T-helper 22 cell (primary cell): ENCODE measurements around the gene SLC25A5.
"Not testable (repeated sequence)": the region's sequence is repeated elsewhere in the genome, so short reads cannot be mapped to it uniquely, and the experiment has no call there.

Experiments used
- DNase-seq: peaks from one replicate; pipeline ENCODE4 v3.0.0-alpha.2; 2020; ENCODE audit warnings: low read depth

The SLC25A5 gene

DNA sequence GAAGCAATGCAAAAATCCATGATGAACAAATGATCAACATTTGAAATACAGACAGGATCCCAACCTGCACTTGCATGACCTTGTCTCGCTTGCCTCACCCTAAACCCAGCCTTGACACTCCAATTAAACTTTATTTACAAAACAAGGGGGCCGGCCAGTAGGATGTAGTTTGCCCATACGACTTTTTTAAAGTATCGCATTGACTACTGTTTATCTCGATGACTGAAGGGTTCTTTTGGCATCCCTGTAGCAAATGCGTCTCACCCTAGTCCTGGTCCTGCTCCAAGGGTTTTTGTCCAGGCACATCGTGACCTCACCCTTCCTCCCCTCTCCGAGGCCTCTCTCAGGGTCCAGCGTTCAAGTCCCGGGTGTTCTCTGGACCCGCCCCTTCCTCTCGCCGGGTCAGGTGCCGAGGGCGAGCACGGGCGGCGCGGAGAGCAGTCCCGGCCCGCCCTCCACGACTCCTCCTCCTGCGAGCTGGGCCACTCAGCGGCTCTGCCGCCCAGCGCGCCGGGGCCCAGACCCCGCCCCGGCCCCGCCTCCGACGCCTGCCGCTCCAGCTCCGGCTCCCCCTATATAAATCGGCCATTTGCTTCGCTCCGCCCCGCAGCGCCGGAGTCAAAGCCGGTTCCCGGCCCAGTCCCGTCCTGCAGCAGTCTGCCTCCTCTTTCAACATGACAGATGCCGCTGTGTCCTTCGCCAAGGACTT, at the start of gene SLC25A5:
SLC25A5 (plus strand) TSS at position 603 of the 709 bp plus-strand sequence; CDS start at position 675, 72 bp downstream.
- DNase-seq, result peak; percentile 70

DNA sequence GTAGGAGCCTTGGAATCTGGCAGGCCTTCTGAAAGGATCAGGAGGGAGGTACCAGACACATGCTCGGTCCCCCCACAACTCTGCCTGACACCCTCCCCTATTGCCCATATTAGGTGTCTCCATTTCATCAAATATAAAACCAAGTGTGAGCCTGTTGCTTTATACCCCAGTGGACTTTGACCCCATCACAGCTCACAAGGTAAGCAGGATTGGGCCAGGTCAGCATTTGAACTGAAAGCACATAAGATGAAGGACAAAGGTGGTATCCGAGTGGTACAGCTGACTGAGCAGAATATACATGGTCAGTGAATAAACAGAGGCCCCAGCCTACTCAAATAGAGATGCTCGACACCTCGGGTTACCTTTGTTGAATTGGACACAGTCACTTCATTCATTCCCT, 49.1 kb upstream of the SLC25A5 start:
- no peak for DNase-seq

DNA sequence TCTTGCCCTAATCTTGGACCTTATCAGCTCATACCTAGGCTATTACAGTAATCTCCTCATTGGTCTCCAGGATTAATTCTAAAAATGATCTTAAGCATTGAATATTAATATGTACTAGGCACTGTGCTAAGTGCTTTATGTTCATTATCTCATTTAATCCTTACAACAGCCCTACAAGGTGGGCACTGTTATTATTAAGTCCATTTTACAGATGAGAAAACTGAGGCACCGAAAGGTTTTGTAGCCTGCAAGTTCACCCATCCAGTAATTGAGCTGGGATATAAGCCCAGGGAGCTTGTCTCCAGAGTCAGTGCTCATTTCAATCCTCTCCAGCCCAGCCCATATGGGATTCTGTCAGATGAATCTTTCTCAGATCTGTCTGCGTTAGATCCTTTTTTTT, 48.3 kb upstream of the SLC25A5 start:
- no peak for DNase-seq

DNA sequence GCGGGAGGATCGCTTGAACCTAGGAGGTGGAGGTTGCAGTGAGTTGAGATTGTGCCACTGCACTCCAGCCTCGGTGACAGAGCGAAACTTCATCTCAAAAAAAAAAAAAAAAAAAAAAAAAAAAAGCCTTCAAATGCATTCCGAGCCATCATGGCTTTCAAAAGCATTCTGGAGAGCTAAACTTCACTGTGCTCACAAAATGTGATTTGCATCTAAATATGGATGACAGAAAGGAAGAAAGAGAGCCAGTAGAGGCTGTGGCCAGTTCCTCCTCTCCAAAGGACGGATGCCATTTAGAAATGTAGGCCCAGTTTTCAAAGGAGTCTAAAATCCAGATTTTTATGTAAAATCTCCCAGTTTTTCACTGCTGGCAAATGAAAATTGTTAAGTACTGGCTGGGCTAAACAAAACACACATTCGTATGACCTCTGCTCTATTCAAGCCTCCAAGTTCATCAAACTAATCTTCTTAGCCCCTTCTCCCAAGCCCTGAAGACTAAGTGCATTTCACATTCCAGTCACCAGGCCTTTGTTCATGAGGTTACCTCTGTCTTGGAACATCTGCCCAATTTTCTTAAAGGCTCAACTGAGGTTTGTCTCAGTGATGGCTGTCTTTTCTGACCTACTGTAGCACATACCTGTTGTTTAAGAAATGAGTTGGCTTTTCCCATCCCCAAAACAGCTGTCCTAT, 47.1 kb upstream of the SLC25A5 start:
- DNase-seq, result no peak

DNA sequence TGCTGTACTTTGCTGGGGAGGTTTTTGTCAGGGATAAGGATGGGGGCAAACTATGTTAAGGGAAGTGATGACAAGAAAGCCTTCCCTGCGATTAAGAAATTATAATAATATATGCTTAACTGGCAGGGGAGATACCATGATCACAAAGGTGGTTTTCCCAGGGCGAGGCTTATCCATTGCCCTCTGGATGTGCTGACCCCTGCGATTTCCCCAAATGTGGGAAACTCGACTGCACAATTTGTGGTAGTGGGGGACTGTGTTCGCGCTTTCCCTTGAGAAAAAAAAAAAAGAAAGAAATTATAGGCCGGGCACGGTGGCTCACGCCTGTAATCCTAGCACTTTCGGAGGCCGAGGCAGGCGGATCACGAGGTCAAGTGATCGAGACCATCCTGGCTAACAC, 44.6 kb upstream of the SLC25A5 start:
- no peak for DNase-seq

DNA sequence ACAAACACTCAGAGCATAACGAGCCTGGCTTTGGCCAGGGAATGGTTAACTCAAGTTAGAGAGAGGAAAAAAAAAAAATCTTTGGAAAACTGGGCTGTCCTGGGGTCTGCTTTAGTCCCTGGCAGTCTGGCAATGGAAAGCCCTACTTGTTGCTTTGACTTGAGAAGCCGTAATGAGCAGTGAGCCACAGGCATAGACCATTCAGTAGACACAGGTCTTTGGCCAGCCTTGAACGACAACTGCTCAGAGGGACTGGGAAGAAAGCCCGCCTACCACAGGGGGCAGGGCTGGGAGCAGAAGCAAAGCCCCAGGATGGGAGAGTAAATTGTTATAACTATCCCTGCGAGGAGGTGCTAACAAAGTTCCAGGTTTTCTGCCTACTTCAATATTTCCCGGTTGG, 43.2 kb upstream of the SLC25A5 start:
- no peak for DNase-seq

DNA sequence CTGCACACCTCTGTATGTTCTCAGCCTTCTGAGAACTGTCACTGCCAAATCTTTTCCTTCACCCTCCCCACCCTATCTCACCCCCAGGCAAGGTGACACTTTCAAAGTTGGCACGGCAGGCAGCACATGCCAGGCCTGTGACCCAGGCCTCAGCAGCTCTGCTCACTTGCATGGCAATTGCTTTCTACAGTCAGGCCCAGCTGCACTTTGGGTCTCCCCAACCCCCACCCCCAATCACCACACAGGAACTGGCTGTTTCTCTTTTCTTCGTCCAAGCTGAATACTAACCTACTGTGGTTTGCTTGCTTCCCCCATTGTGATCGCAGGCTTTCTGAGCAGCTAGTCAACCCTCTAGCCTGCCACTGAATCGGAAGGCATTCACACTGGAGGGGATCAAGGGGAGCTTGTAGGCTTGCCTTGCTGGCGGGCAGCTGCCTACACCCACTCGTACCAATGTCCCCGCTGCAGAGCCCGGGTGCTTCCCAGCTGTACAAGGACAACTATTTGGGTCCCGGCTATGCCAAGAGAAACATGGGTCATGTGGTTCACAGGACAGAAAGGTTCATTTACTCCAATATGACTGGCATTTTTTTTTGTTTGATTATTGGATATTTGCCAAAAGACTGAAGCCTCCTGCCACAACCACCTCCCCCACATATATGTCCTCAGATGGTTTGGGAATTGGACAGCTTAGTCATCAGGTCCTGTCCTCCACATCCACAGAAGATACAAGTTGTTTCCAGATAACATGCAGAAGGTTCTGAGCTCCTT, 41.0 kb upstream of the SLC25A5 start:
- no peak for DNase-seq

DNA sequence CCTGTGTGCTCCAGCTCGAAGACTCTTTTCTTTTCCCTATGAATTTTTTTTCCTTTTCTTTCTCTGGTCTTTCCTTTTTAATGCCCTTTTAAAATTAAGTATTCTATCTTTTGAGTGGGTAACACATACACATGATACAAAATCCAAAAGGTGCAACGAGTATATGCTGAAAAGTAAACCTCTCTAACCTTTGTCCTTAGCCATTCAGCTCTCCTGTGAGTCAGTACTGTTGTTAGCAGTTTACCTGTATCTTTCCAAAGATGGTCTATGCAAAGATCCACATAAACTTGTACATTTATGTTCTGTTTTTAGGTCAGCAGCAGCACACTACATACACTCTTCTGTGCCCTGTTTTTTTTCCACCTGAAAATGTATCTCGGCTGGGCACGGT, 40.5 kb upstream of the SLC25A5 start:
- no peak for DNase-seq

DNA sequence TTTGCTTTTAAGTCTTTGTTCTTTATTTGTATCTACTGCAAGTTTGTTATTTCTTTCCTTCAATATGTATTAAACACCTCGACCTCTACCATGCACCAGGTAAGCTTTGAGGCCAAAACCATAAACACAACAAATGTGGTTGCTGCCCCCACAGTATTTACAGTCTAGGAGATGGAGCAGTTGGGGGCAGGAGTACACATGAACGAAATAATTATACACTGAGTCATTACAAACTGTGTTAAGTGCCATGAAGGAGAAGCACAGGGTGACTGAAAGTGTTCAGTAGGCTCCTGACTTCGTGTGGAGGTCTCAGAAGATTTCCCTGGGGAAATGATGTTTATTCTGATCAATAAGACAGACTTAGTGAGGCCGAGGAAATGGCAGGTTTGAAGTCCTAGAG, 38.8 kb upstream of the SLC25A5 start:
- no peak for DNase-seq

DNA sequence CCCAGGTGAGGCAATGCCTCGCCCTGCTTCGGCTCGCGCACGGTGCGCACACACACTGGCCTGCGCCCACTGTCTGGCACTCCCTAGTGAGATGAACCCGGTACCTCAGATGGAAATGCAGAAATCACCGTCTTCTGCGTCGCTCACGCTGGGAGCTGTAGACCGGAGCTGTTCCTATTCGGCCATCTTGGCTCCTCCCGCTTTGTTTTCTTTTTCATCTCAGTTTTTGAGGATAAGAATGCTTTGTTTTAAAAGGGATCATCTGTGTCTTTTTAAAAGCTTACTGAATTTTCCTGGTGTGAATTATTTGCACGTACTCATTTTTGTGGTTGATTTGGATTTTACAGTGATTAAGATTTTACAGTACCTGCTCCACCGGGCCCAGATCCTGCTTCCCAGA, 26.9 kb upstream of the SLC25A5 start:
- not testable (repeated sequence) for DNase-seq

DNA sequence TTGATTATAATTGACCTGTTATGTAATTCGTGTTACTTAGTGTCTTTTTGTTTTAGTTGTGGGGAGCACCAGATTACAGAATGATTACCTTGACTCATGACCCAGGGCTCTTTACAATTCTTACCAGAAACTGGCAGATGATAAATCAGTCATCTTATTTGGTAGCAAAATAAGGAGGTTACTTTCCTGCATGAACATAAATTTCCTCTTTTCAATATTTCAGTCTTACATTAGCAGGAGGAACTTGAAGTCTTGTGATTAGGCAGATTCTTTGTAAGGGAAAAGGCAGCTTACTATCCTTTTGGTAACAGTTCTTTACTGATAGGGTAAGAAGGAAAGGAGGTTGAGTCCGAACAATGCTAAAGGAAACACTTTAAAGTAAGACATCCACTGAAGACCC, 26.0 kb upstream of the SLC25A5 start:
- DNase-seq, result no peak

DNA sequence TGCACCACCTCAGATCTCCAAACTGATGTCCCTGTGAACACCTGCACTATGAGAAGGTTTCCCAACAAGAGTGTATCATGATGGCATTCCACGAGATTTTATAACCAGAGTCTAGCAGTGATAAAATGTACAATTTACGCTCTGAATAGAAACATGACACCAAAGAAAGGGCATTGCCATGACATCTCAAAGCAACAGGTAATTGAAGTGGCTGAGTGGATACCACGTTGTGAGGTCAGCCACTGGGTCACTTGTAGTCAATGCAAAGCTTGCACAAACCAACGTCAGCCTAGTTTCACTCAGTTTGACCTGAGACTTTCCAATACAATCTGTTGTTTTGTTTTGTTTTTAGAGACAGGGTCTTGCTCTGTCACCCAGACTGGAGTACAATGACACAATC, 15.0 kb upstream of the SLC25A5 start:
- no peak for DNase-seq

DNA sequence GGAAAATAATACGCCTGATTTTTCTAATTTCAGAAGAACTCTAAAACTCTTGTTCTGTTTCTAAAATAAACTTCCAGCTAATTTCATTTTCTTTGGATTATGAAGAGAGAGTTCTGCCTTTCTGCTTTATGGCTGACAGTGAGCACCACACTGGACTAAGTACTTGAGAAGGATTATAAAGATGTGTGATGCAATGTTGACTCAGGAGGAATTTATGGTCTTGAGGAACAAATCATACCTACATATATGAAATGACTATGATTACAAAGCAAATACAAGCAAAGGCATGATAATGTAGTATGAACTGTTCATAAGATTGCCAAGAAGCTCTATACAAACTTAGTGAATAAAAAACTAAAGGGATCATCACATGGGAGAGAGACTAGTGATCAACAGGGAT, 13.0 kb upstream of the SLC25A5 start:
- no peak for DNase-seq

DNA sequence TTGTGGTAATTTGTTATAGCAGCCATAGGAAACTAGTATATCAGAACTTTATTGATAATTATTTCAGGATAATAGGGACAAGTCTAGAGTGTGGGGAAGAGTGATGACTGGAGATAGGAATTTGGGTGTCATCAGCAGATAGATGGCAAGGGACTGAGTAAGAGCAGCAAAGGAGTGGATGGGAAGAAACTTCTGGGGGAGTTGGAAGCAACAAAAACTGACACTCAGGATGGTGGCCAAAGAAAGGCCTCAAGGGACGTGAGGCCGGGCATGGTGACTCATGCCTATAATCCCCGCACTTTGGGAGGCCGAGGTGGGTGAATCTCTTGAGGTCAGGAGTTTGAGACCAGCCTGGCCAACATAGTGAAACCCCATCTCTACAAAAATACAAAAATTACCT, 9.1 kb upstream of the SLC25A5 start:
- no peak for DNase-seq

DNA sequence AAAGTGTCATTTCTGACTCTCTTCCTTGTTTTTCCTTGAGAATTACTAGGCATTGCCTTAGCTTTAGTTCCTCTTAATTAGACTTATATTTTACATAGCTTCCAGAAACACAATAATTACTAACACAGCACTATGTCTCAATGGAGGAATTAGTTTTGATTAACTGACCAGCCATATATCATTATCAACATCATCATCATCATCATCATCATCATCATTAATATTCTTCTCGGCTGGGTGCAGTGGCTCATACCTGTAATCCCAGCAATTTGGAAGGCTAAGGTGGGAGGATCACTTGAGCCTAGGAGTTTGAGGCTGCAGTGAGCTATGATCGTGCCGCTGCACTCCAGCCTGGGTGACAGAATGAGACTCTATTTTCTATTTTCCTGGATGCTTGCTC, 2.7 kb upstream of the SLC25A5 start:
- no peak for DNase-seq

DNA sequence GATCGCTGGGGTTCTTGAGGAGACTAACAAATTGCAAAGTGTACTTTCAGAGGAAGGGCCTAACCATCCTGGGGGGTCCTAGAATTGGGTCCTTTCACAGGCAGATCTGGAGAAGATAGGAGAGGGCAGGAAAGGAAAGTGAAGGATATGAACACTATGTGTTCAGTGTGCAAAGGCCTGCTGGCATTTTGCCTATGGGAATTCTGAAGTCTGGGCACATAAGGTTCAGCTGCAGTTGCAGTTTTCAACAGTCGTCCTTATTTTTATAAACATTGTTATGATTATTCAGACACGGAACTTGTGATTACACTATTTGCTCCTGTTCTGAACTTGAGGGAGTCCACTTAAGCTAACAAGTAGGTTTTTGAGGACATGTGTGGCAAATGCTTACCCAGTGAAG, 1.3 kb upstream of the SLC25A5 start:
- no peak for DNase-seq

DNA sequence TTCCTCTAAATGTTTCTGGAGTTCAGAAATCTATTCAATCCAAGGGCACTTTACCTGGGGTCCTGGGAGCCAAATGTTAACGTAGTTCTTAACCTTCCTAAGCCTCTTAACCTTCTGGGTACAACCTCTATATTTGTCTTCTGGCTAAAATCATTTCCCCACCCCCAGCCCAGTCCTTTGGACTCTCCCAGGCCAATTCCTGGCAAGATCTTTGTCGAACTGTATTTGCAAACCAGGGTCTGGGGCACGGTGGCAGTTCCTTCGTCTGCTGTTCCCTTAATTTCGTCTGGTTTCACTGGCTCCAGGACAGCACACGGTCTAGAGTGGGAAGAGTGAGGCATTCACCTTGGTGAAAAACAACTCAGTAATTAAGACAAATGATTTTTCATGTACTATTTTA, 811 bp upstream of the SLC25A5 start:
- no peak for DNase-seq

DNA sequence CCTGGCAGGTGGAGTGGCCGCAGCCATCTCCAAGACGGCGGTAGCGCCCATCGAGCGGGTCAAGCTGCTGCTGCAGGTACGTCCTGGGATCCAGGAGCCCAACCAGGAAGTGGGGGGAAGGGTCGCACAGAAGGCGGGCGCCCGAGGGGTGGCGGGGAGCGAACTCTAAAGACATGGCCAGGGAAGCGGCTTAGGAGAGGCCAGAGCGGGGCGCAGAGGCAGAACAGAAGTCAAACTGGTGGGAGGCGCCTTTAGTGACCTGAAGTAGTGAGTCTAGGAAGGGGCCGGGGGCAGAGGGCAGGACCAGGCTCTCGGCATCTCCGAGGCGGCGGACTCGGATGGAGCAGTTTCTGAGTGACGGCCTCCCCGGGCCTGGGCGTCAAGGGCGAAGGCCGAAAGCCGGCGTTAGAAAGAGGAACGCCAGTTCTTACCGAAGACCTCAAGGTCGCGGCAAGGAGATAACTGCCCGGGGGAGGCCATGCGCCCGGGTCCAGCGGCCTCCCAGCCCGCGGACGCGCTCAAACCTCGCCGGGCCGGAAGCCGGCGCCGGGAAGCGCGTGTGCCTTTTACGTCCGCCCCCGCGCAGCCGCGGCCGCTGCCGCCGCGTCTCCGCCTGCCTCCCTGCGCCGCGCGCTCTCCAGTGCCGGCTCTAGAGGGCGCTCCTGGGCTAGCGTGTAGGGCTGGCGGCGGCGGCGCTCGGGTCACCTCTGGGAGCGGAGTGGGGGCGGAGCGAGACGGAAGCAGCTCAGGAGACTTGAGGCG, 488 bp downstream of the SLC25A5 start:
- DNase-seq, result peak; percentile 73

DNA sequence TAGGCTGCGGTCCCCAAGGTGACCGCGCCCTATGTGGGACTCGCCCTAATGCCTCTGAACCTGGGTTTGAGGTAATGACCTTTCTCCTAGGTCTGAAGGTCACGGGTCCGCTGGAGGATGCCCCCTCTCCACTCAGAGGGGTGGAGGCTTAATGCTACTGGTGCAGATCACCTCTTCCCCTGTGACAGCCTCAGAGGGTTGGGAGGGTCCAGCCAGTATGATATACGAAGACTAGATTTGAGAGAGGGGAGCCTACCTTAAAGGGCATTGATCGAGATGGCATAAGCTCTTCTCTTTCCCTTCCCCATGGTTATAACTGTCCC, 1.0 kb downstream of the SLC25A5 start:
- no peak for DNase-seq

DNA sequence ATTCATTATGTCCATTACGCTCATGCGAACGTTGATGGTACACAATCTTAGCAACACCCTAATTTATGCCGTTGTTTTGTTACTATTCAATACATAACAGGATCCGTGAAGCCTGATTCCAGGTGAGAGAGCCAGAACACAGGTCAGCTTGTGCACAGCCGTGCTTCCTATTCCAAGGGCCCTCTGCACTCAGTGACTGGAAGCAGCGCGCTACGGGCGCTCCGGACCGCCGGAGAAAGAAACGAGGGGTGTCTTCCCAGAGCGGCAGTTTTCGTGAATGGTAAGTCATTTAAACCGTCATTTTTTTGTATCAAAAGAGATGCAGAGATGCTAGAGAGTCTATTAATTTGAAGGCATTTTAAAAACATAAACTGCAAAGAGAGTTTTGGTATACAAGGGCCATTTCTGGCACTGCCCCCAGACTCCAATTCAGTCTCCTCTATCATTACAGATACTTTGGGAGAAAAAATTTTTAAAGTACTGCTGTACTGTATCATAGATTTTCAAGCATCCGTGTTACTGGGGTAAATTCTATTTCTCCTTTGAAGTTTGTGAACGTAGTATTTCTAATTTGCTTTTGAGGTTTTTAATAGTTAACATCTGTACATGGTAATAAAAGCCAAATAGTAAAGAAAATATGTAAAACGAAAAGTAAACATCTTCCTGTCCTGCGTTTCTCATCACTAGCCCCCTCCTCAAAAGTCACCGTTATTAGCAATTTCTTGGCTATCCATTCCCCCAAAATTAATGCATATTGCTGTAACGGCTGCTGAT, 6.6 kb downstream of the SLC25A5 start:
- no peak for DNase-seq

DNA sequence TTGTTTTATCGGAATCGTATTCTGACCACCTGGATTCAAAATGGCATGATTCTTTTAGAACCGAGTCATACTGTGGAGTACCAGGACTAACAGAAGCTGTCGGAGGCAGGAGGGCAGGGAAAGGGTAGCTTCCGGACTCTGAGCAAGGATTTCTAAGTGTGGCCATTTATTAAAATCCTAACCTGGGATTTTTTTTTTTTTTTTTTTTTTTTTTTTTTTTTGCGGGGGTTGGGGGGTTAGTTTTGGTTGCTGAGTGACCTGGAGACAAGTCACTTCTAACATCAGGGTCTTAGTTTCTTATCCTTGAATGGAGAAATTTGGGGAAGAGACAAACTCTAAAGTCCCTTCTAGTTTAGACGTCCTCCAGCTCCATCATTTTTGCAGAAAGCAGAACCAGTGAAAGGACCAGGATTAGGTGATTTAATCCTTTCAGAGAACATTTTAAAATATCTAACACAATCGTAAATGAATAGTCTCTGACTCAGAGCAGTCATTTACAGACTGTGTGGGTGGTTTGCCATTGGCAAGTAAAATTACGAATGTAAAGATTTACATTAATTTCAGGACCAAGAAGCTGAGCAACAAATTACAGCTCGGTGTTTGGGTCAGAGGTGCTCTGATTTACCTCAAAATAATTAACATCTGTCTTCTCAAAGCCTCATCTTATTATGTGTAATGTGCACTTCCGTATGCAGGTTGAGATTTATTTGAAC, 7.3 kb downstream of the SLC25A5 start:
- no peak for DNase-seq
